Trophoblast cell (in vitro differentiated cells and primary cell): ENCODE results near the gene ZNF594.
"Not testable (repeated sequence)": the region's sequence is repeated elsewhere in the genome, so short reads cannot be mapped to it uniquely, and the experiment has no call there.

Experiments used
- DNase-seq, 2 donors: peaks; one replicate each; pipeline ENCODE4 v3.0.0-alpha.2; 2016
- H2AFZ ChIP-seq: 2 replicates; pipeline ENCODE4 v1.6.1; 2013; ENCODE audit warnings: low read length, moderate library complexity, mild to moderate bottlenecking; ENCODE audit not compliant: insufficient read depth, poor library complexity
- H2AK5ac ChIP-seq: 2 replicates; pipeline ENCODE4 v1.6.1; 2013; ENCODE audit warnings: mild to moderate bottlenecking, low read length
- H2BK120ac ChIP-seq: 2 replicates; pipeline ENCODE4 v1.6.1; 2013; ENCODE audit warnings: low read length, mild to moderate bottlenecking, moderate library complexity; ENCODE audit not compliant: insufficient read depth, poor library complexity
- H2BK12ac ChIP-seq: 2 replicates; pipeline ENCODE4 v1.6.1; 2013; ENCODE audit warnings: mild to moderate bottlenecking, low read length, moderate library complexity
- H2BK5ac ChIP-seq: 2 replicates; pipeline ENCODE4 v1.6.1; 2013; ENCODE audit warnings: low read length, low read depth, moderate library complexity, mild to moderate bottlenecking; ENCODE audit not compliant: poor library complexity
- H3K14ac ChIP-seq: 2 replicates; pipeline ENCODE4 v1.6.1; 2013; ENCODE audit warnings: mild to moderate bottlenecking, low read length
- H3K18ac ChIP-seq: 2 replicates; pipeline ENCODE4 v1.6.1; 2013; ENCODE audit warnings: mild to moderate bottlenecking, low read length
- H3K23ac ChIP-seq: 2 replicates; pipeline ENCODE4 v1.6.1; 2013; ENCODE audit warnings: low read length
- H3K27ac ChIP-seq: 2 replicates; pipeline ENCODE4 v1.5.1; 2013; ENCODE audit warnings: low read depth, mild to moderate bottlenecking, inconsistent platforms, low read length, moderate library complexity
- H3K27me3 ChIP-seq: 2 replicates; pipeline ENCODE4 v1.6.1; 2013; ENCODE audit warnings: inconsistent platforms, mild to moderate bottlenecking, low read length, moderate library complexity; ENCODE audit not compliant: insufficient read depth
- H3K36me3 ChIP-seq, 2 experiments: 1 replicate in 1 of 2; 2 replicates in 1 of 2; pipeline ENCODE4 v1.6.1; 2013; ENCODE audit warnings: low read length in 2 of 2, mild to moderate bottlenecking in 2 of 2, moderate library complexity in 1 of 2; ENCODE audit not compliant: insufficient read depth in 2 of 2, control insufficient read depth in 1 of 2
- H3K4ac ChIP-seq: 2 replicates; pipeline ENCODE4 v1.6.1; 2013; ENCODE audit warnings: low read depth, mild to moderate bottlenecking, low read length, moderate library complexity
- H3K4me1 ChIP-seq, 2 experiments: 1 replicate in 1 of 2; 2 replicates in 1 of 2; pipeline ENCODE4 v1.6.1; 2013; ENCODE audit warnings: low read length in 2 of 2, mild to moderate bottlenecking in 2 of 2, moderate library complexity in 1 of 2; ENCODE audit not compliant: insufficient read depth in 2 of 2, control insufficient read depth in 1 of 2
- H3K4me2 ChIP-seq: 2 replicates; pipeline ENCODE4 v1.6.1; 2013; ENCODE audit warnings: inconsistent platforms, mild to moderate bottlenecking, low read length, moderate library complexity
- H3K4me3 ChIP-seq: 2 replicates; pipeline ENCODE4 v1.5.1; 2013; ENCODE audit warnings: mild to moderate bottlenecking, low read depth, low read length, inconsistent platforms
- H3K79me1 ChIP-seq: one replicate; pipeline ENCODE4 v1.6.1; 2013; ENCODE audit warnings: low read length
- H3K79me2 ChIP-seq: 2 replicates; pipeline ENCODE4 v1.6.1; 2013; ENCODE audit warnings: low read length, mild to moderate bottlenecking; ENCODE audit not compliant: control insufficient read depth, insufficient read depth, poor library complexity
- H3K9ac ChIP-seq: 2 replicates; pipeline ENCODE4 v1.6.1; 2013; ENCODE audit warnings: mild to moderate bottlenecking, low read length
- H3K9me3 ChIP-seq: 2 replicates; pipeline ENCODE4 v1.6.1; 2013; ENCODE audit warnings: low read depth, mild to moderate bottlenecking, control low read depth, inconsistent platforms, low read length; ENCODE audit not compliant: insufficient read depth
- H4K12ac ChIP-seq: 2 replicates; pipeline ENCODE4 v1.6.1; 2013; ENCODE audit warnings: low read depth, mild to moderate bottlenecking, low read length, moderate library complexity
- H4K8ac ChIP-seq: 2 replicates; pipeline ENCODE4 v1.6.1; 2013; ENCODE audit warnings: low read depth, mild to moderate bottlenecking, low read length, moderate library complexity
- H4K91ac ChIP-seq: one replicate; pipeline ENCODE4 v1.6.1; 2013; ENCODE audit warnings: low read depth, mild to moderate bottlenecking, low read length, moderate library complexity
- WGBS: extraction: QIAGEN DNeasy Blood & Tissue Kit; methylation state at CpG from one replicate; pipeline ENCODE4 v1.1.7; 2013; ENCODE audit warnings: missing lambda C conversion rate; ENCODE audit not compliant: insufficient read length, insufficient coverage; ENCODE audit errors: extremely low coverage; 5-methylcytosine and 5-hydroxymethylcytosine counted together

ZNF594 gene

DNA sequence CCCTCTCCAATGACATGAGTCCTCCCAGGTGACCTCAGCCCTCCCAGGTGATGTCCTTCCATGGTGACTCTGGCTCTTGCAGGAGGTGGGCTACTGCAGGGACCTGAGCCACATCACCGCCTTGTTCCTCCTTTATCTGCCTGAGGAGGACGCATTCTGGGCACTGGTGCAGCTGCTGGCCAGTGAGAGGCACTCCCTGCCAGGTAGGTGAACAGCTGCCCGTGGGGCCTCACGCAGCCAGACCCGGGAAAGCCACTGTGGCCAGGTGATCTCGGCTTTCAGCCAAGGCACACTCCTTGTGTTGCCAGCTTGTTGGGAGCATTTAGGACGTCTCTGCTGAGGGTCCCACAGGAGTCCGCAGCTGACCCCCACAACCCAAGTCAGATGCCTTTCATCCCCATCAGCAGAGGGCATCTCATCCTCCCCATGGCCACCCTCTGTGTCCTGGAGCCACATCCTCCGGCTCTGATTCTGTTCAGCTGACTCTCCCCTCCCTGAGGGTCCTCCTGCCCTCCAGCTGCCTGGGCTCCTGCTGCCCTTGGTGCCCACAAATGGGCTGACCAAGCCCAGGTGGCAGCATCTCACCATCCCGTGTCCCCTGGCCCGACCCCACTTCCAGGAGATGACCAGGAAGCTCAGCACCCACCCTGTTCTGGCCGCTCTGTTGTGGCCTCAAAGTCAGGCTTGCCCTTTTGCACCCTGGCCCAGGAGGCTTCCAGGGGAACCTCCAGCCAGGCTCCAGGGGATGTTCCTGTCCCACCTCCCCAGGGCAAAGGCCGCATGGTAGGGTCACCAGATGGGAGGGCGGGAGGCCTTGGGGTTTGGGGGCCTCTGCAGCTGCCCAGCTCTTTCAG lies 55.7 kb downstream of the ZNF594 start:
- no peak overlapping the region for H2AFZ ChIP-seq
- no peak overlapping the region for H3K9ac ChIP-seq
- WGBS = no CpG with 5 or more reads among the region's 14 CpGs
- H4K8ac ChIP-seq = no peak overlapping the region
- H3K4me1 ChIP-seq = no peaks in the 10 kb centered on the region
- no peak overlapping the region for H3K23ac ChIP-seq
- H3K27me3 ChIP-seq = no peaks in the 10 kb centered on the region
- no peak overlapping the region for H3K4me3 ChIP-seq
- no peak overlapping the region for H3K18ac ChIP-seq
- H2BK12ac ChIP-seq = no peak overlapping the region
- no peak overlapping the region for H2BK5ac ChIP-seq
- H3K79me2 ChIP-seq = no peaks in the 10 kb centered on the region
- no peak overlapping the region for H2AK5ac ChIP-seq
- no peak overlapping the region for H3K4me2 ChIP-seq
- no peak overlapping the region for H2BK120ac ChIP-seq
- no peak overlapping the region for H4K91ac ChIP-seq
- no peaks in the 10 kb centered on the region for H3K36me3 ChIP-seq
- H3K9me3 ChIP-seq = peaks cover 14% of the 10 kb centered on the region
- H4K12ac ChIP-seq = no peak overlapping the region
- no peak overlapping the region for H3K4ac ChIP-seq
- H3K79me1 ChIP-seq = no peaks in the 10 kb centered on the region
- no peak overlapping the region for H3K27ac ChIP-seq
- H3K14ac ChIP-seq = no peak overlapping the region
- no peak for DNase-seq

DNA sequence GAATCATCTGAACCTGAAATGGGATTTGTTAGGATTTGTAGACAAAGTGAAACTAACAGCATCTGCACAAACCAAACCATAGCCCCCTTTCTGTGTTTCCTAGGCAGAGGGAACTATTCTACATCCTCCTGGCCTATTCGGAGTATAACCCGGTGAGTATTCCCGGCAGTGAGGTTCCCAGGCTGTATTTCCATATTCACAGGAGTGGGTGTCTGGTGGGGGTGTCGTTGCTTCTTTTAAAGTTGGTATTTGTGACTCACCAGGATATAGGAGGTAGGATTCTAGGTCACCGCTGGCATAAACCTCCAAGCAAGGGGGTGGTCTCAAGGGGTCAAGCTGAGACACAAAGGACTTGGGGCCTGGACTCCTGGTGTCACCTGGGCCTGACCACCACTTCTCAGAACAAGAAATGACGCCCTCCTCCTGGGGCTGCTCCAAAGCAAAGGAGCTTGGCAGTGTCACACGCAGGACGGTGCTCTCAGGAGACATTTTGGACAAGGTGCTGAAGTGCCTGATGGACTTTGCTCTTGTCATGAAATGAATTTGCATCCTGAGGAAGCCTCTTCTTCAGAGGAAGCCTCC lies 56.4 kb downstream of the ZNF594 start:
- not testable (repeated sequence) for H3K4me3 ChIP-seq, H3K4me1 ChIP-seq, H3K27me3 ChIP-seq, H2AK5ac ChIP-seq, H2BK5ac ChIP-seq, H2BK12ac ChIP-seq, H2AFZ ChIP-seq, H3K27ac ChIP-seq, H4K8ac ChIP-seq, H4K91ac ChIP-seq, H3K14ac ChIP-seq, H3K23ac ChIP-seq, H3K9ac ChIP-seq, H3K18ac ChIP-seq, H4K12ac ChIP-seq, H3K4ac ChIP-seq, DNase-seq, H3K79me1 ChIP-seq, H3K79me2 ChIP-seq, H3K4me2 ChIP-seq, H2BK120ac ChIP-seq, H3K36me3 ChIP-seq
- no CpG with 5 or more reads among the region's 8 CpGs for WGBS
- H3K9me3 ChIP-seq = peaks cover 14% of the 10 kb centered on the region

DNA sequence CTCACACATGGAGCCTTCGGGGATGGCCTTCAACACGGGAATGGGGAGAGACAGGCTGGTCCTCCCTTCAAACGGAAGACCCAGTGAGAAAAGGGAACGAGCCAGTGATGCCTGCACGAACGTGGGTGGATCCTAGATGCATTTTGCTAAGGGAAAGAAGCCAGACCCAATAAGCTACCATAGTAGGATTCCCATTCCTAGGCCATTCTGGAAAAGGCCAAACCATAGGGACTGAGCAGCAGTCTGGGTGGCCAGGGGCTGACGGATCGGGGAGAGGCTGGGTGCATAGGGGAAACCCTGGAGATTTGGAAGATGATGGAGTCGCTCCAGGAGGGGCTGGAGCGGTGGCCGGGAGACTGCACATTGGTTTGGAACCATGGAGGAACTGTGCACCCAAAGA lies 57.1 kb downstream of the ZNF594 start:
- peaks cover 14% of the 10 kb centered on the region for H3K9me3 ChIP-seq
- H2AFZ ChIP-seq, H3K27ac ChIP-seq, H3K79me2 ChIP-seq, H2BK12ac ChIP-seq, H3K36me3 ChIP-seq, H3K18ac ChIP-seq, H3K79me1 ChIP-seq, H2AK5ac ChIP-seq, DNase-seq, H3K27me3 ChIP-seq, H2BK120ac ChIP-seq, H3K4me2 ChIP-seq, H3K23ac ChIP-seq, H4K8ac ChIP-seq, H4K91ac ChIP-seq, H3K4ac ChIP-seq, H3K14ac ChIP-seq, H3K9ac ChIP-seq, H2BK5ac ChIP-seq, H3K4me1 ChIP-seq, H4K12ac ChIP-seq: not testable (repeated sequence)
- H3K4me3 ChIP-seq = peak overlapping the region; percentile 17
- no CpG with 5 or more reads among the region's 11 CpGs for WGBS

DNA sequence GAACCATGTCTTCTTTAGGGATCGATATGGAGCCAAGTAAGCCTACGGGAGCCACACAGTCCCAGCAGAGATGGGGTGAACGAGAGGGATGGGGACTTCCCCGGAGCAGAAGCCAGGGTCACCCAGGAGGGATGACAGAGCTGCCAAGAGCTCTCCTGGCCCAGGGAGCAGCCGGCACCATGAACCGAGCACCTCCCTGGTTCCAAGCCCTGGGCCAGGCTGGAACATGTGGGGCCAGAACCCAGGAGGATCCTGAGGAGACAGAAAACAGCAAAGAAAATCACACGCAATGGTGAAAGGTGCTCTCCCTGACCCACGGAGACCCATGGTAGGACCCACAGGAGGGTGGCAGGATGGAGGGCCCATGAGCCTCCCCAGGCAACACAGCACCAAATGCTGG lies 57.7 kb downstream of the ZNF594 start:
- not testable (repeated sequence) for H3K36me3 ChIP-seq, H3K14ac ChIP-seq, DNase-seq, H3K27me3 ChIP-seq, H3K79me2 ChIP-seq, H2BK120ac ChIP-seq, H2BK5ac ChIP-seq, H3K27ac ChIP-seq, H3K79me1 ChIP-seq, H3K4me1 ChIP-seq, H3K23ac ChIP-seq, H4K8ac ChIP-seq, H3K18ac ChIP-seq, H3K4me3 ChIP-seq, H2AK5ac ChIP-seq, H3K4ac ChIP-seq, H2AFZ ChIP-seq, H4K12ac ChIP-seq, H3K4me2 ChIP-seq, H2BK12ac ChIP-seq, H3K9ac ChIP-seq, H4K91ac ChIP-seq
- no CpG with 5 or more reads among the region's 8 CpGs for WGBS
- H3K9me3 ChIP-seq = peaks cover 11% of the 10 kb centered on the region
